ENCODE data around the gene UNC93B1.
A peak's percentile ranks its signal among the peaks of the same experiment; 100 is the strongest.

UNC93B1 gene

DNA sequence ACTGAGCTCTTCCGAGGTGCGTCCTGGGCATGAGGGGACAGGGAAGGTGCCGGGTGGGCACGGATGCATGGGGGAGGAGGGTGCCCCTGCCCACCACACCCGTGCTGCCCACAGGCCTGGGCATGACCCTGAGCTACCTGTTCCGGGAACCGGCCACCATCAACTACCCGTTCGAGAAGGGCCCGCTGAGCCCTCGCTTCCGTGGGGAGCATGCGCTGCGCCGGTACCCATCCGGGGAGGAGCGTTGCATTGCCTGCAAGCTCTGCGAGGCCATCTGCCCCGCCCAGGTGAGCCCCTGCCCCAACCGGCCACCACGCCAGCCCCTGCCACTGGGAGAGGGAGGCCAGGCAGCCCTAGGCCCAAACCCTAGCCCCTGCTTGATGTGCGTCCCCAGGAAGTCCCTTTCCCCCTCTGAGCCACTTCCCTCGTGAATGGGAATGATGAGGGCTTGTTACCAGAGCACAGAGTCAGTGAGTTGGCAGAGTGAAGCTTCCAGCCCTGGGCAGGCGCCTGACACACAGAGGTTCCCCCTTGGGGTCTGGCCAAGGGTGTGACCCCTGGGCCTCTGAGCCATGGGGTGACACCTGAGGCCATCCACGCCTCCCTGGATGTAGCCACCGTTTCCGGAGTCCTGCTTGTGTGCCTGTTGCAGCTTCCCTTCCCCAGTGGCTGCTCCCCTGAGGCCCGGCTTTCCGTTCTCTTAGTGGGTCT is 29.3 kb upstream of the UNC93B1 start:
- no peak for TF ChIP-seq CTCF (conservative IDR thresholded peaks at IDR 0.05; ENCODE audit: low read length)
- no peak for DNase-seq (ENCODE audit: low read depth)
- H3K4me3 ChIP-seq (ENCODE audit: low read length), result no peak overlapping the region

GRCh38 chr11:68032003-68032402 is 28.1 kb upstream of the UNC93B1 start:
- no peak for DNase-seq (ENCODE audit: low read depth)
- TF ChIP-seq CTCF (conservative IDR thresholded peaks at IDR 0.05; ENCODE audit: low read length), result no peak
- no peak overlapping the region for H3K4me3 ChIP-seq (ENCODE audit: low read length)

GRCh38 chr11:68031144-68031464 is 27.2 kb upstream of the UNC93B1 start:
- no peak for TF ChIP-seq CTCF (conservative IDR thresholded peaks at IDR 0.05; ENCODE audit: low read length)
- peak overlapping the region; percentile 87 for H3K4me3 ChIP-seq (ENCODE audit: low read length)
- peak; percentile 44 for DNase-seq (ENCODE audit: low read depth)

GRCh38 chr11:68030318-68031143 is 26.6 kb upstream of the UNC93B1 start, which contains the start of gene NDUFS8:
NDUFS8 (plus strand) TSS chr11:68030681; CDS start chr11:68032152, 1,471 bp downstream.
- peak within 1 kb of the TSS; percentile 87 for H3K4me3 ChIP-seq (ENCODE audit: low read length)
- no peak for TF ChIP-seq CTCF (conservative IDR thresholded peaks at IDR 0.05; ENCODE audit: low read length)
- DNase-seq (ENCODE audit: low read depth), result peak; percentile 99

- no peak overlapping the region for H3K4me3 ChIP-seq (ENCODE audit: low read length)
- TF ChIP-seq CTCF (conservative IDR thresholded peaks at IDR 0.05; ENCODE audit: low read length), result no peak
- peak; percentile 53 for DNase-seq (ENCODE audit: low read depth)
Measured at GRCh38 chr11:68028802-68029545, 25.1 kb upstream of the UNC93B1 start.

DNA sequence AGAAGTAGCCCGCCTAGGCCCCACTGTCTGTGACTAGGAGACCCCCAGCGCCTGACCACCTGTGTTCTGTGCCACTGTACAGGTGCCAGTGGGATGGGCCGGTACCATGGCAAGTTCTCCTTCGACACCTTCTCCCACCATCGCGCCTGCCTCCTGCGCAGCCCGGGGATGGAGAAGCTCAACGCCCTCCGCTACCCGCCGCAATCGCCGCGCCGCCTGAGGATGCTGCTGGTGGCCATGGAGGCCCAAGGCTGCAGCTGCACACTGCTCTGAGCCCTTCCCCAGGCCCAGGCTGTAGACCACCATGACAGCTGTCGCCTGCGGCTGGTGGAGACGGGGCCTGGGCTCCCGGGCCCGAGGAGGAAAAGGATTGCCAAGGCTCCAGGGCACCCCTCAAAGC is 23.8 kb upstream of the UNC93B1 start:
- no peak for DNase-seq (ENCODE audit: low read depth)
- TF ChIP-seq CTCF (conservative IDR thresholded peaks at IDR 0.05; ENCODE audit: low read length), result no peak
- no peak overlapping the region for H3K4me3 ChIP-seq (ENCODE audit: low read length)
